Activated CD4-positive, alpha-beta T cell treated with anti-CD3 and anti-CD28 coated beads, Interleukin-2, Interleukin-6, amounts not matched to agents 100 ng/mL and 50 ng/mL, durations not matched to agents 16 hours and 8 hours (primary cell): ENCODE results near the gene PROX1.

Source experiments
- DNase-seq: peaks from one replicate; pipeline ENCODE4 v3.0.0-alpha.2; 2020

PROX1 gene

GRCh38 chr1:214027498-214027897, 39.7 kb downstream of the PROX1 start:
- DNase-seq = no peak

DNA sequence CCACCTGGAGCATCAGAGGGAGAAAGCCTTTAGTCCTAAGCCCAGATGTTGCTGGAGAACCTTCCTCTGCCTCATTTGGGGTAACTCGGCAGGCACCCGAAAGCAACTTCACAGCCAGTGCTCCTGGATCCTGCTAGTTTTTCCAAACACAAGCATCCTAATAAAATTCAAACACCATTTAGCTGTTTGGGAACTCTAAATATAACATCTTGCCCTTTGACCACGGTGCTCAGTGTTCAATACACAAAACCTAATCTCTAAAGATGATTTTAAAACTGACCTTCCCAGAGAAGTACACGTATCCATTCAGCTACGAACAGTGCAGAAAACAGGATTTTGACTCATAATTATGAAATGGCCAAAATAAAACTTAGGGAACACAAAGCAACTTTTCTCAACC, 40.3 kb downstream of the PROX1 start:
- DNase-seq = no peak

- DNase-seq = no peak
These were observed 41.1 kb downstream of the PROX1 start for GRCh38 chr1:214028649-214029406.

DNA sequence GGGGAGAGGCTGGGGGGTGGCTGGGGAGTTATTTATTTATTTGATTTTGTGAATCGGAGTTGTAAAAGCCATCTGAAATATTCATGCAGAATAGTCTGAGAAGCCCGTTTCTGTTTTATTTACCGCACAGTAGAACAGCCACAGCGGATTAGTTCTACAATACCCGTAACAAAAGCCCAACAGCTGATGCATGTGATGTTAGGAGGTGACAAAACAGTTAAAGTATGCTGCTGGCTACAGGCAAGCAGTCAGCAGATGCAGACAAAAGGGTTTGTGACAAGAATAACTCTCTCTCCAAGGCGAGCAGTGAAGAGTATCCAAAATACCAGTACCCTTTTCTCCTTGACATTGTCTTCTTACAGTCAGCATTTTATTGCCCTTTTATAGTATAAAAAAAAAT, 42.0 kb downstream of the PROX1 start:
- no peak for DNase-seq

- no peak for DNase-seq
These were observed 43.5 kb downstream of the PROX1 start for GRCh38 chr1:214031267-214031650.

DNA sequence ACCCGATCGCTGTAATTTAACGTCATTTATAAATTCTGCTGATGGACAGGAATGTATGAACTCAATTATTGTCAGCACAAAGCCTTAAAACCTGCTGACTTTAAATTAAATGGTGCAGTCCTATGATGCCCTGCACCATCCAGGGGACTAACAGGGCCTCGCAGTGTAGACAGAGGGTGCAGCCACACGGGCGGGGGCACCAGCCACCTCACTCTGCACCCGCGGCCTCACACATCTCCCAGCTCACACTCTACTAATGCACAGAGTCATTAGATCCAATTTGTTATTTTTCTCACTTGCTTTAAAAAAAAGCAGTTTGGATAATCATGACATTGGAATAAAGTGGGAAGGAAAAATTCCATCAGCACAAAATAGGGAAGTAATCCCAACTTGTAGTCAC, 49.7 kb downstream of the PROX1 start:
- DNase-seq = no peak

GRCh38 chr1:214039394-214040018, 51.7 kb downstream of the PROX1 start:
- no peak for DNase-seq

- DNase-seq = no peak
These were observed 55.4 kb downstream of the PROX1 start for GRCh38 chr1:214043167-214043566.

- DNase-seq = no peak
These were observed 56.9 kb downstream of the PROX1 start for GRCh38 chr1:214044438-214045214.

- DNase-seq = no peak
These were observed 63.0 kb downstream of the PROX1 start for GRCh38 chr1:214050513-214051401.

DNA sequence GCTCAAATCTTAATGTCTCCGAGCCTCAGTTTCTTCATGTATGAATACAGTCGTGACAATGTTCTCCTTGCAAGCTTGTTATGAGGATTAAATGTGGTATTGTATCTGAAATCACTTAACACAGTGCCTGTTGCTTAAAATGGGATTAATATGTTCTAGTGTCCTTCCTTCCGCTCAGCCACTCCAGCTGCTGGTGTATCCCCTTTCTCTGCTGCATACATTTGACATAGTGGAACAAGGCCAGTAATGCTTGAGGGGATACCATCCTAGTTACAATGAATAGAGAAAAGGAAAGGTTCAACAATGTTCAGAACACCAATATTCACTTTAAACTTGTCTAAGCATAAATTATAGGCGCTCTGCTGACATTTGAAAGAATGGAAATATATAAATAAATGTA, 64.0 kb downstream of the PROX1 start:
- DNase-seq = no peak

- no peak for DNase-seq
These were observed 70.3 kb downstream of the PROX1 start for GRCh38 chr1:214058076-214058475.

- no peak for DNase-seq
These were observed 78.4 kb downstream of the PROX1 start for GRCh38 chr1:214066190-214066589.

GRCh38 chr1:214066936-214067335, 79.2 kb downstream of the PROX1 start:
- no peak for DNase-seq

DNA sequence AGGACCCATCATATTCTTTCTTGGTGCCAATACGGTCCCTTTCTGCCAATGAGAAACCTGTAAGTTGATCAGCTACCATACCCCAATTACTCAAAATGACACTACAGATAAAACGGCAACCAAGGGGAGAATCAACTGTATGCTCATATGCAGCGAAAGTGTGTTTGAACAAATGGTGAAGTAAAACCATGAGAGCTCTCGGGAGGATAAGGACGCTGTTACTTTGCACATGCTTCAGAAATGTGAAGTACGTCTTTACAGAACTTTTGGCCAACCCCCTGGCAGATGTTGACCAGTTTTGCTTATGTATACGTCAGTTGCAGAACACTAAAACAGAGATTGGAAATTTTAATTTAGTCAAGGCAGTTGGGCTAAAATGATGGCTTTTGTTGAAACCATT, 79.6 kb downstream of the PROX1 start:
- no peak for DNase-seq

GRCh38 chr1:214067853-214068703, 80.3 kb downstream of the PROX1 start:
- no peak for DNase-seq

DNA sequence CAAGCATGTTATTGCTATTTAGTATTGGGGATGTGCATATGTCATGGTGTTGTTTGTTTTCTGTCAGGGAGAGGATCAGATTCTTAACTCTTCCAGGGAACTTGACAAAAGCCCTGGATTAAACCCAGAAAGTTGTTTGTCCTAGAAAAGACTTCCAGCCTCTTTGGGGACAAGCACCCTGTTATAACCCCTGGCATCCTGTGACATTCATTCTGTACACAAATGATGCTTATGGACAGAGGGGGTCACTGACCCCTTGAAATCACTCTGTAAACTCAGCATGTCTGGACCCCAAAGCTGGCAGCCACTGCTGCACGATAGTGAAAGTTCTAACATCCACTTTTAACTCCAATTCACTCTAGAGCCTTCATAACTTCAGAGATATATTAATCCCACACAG, 81.2 kb downstream of the PROX1 start:
- DNase-seq = no peak

DNA sequence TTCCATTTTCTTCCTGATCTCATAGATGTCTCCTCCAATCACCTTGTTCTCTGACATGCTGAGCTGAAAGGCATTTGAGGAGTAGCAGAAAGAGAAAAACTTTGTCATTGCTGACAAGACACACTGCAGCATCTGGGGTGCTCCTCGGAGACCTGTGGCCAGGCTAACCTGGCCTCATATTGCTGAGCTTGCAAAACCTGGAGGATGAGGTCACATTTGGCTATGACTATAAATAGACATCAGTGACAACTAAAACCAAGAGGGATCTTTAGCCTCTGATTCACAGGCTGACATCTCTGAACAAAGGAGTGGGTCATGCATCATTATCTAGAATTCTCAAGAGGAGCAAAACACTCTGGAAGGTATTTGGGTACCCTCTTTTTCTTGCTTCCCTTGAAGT, 83.7 kb downstream of the PROX1 start:
- no peak for DNase-seq

- no peak for DNase-seq
These were observed 84.8 kb downstream of the PROX1 start for GRCh38 chr1:214072426-214073157.

DNA sequence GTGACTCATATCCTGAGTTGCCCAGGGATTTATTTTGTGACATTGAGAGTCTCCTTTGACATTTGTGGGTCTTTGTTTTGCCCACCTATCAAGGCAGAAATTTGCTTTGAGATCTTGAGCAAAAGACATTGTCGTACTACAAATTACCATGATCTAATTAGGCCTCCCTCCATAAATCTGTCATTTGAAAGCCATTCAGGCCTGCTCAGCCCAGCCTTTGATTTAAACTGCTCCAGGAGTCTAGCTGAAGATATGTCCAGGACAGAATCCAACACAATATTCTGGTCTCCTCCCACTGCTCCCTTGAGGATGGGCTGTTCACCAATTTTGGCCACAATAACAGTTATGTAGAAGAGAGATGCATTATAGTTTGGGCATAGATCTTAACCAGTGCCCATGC, 86.7 kb downstream of the PROX1 start:
- no peak for DNase-seq

- DNase-seq = no peak
These were observed 87.7 kb downstream of the PROX1 start for GRCh38 chr1:214075305-214075998.
